WTC11 (cell line): ENCODE measurements around the gene GATAD2A. TPM values are rescaled to one million over a fixed set of nuclear protein-coding genes. Genes with fewer than 3 reads are reported as not detected.
A peak's percentile ranks its signal among the peaks of the same experiment; 100 is the strongest.

Source experiments
- ATAC-seq: fragments of 200-7000 bp; cut with Tn5 transposase; 2 replicates; pipeline ENCODE4 v1.10.0; 2021; ENCODE audit warnings: mild to moderate bottlenecking, moderate library complexity
- CTCF ChIA-PET: fragments of 300-600 bp; sonication (Branson Sonifier 250); formaldehyde crosslinking; loops from one replicate; lab custom pipeline; 2021; ENCODE audit warnings: antibody characterized with exemption; lab: Charles Lee
- POLR2A ChIA-PET: fragments of 350-600 bp; sonication (Branson Sonifier 250); formaldehyde crosslinking; loops from one replicate; lab custom pipeline; 2021; ENCODE audit warnings: antibody characterized with exemption; lab: Charles Lee
- DNase-seq: peaks from one replicate; pipeline ENCODE4 v3.0.0; 2021; ENCODE audit warnings: low spot score
- H3K27ac Mint-ChIP-seq: 2 replicates; pipeline ENCODE4 v1.8.0; 2021; ENCODE audit warnings: mixed read lengths
- H3K27me3 Mint-ChIP-seq: 2 replicates; pipeline ENCODE4 v1.8.0; 2021; ENCODE audit warnings: low read depth, mild to moderate bottlenecking, moderate library complexity, mixed read lengths
- H3K36me3 Mint-ChIP-seq: 2 replicates; pipeline ENCODE4 v1.8.0; 2021; ENCODE audit warnings: mixed read lengths
- H3K4me1 Mint-ChIP-seq: 2 replicates; pipeline ENCODE4 v1.8.0; 2022; ENCODE audit warnings: mixed read lengths
- H3K4me3 Mint-ChIP-seq: 2 replicates; pipeline ENCODE4 v1.8.0; 2021; ENCODE audit warnings: mild to moderate bottlenecking, moderate library complexity, mixed read lengths
- H3K9me3 Mint-ChIP-seq: 2 replicates; pipeline ENCODE4 v1.8.0; 2021; ENCODE audit warnings: mixed read lengths
- FOXJ3 ChIP-seq: sonication (generic); formaldehyde crosslinking; IDR thresholded peaks from 2 replicates; pipeline ENCODE4 v1.9.0; 2021; ENCODE audit warnings: missing genetic modification reagents, mild to moderate bottlenecking, borderline replicate concordance
- HMGA2 ChIP-seq: fragments of 250-450 bp; sonication (Bioruptor Pico); IDR thresholded peaks from 2 replicates; pipeline ENCODE4 v1.4.0; 2021; ENCODE audit warnings: mild to moderate bottlenecking, moderate library complexity
- MLX ChIP-seq: sonication (generic); formaldehyde crosslinking; IDR thresholded peaks from 2 replicates; pipeline ENCODE4 v1.8.1; 2023; ENCODE audit warnings: mild to moderate bottlenecking, missing genetic modification reagents, moderate library complexity
- MXD4 ChIP-seq: fragments of 250-450 bp; sonication (Bioruptor Pico); IDR thresholded peaks from 2 replicates; pipeline ENCODE4 v1.8.0; 2021; ENCODE audit warnings: mild to moderate bottlenecking, moderate library complexity, borderline replicate concordance
- MYBL2 ChIP-seq: sonication (generic); formaldehyde crosslinking; IDR thresholded peaks from 2 replicates; pipeline ENCODE4 v1.8.1; 2023; ENCODE audit warnings: mild to moderate bottlenecking, moderate library complexity, missing genetic modification reagents
- NR3C1 ChIP-seq: sonication (generic); formaldehyde crosslinking; conservative IDR thresholded peaks from 2 replicates; pipeline ENCODE4 v1.8.1; 2023; ENCODE audit warnings: low read depth, mild to moderate bottlenecking, missing genetic modification reagents
- OVOL2 ChIP-seq: fragments of 250-450 bp; sonication (Bioruptor Pico); IDR thresholded peaks from 2 replicates; pipeline ENCODE4 v1.9.0; 2021; ENCODE audit warnings: mild to moderate bottlenecking, borderline replicate concordance
- PRDM15 ChIP-seq: sonication (generic); formaldehyde crosslinking; IDR thresholded peaks from 2 replicates; pipeline ENCODE4 v1.8.0; 2022; ENCODE audit warnings: missing genetic modification reagents
- PRRX2 ChIP-seq: fragments of 250-450 bp; sonication (Bioruptor Pico); IDR thresholded peaks from 2 replicates; pipeline ENCODE4 v1.8.0; 2021; ENCODE audit warnings: mild to moderate bottlenecking
- SOX15 ChIP-seq: fragments of 250-450 bp; sonication (Bioruptor Pico); IDR thresholded peaks from 2 replicates; pipeline ENCODE4 v1.9.0; 2021; ENCODE audit warnings: mild to moderate bottlenecking
- STAT6 ChIP-seq: sonication (generic); formaldehyde crosslinking; conservative IDR thresholded peaks from 2 replicates; pipeline ENCODE4 v1.8.1; 2023; ENCODE audit warnings: mild to moderate bottlenecking, low read depth, missing genetic modification reagents, moderate library complexity
- TEAD1 ChIP-seq: sonication (generic); formaldehyde crosslinking; IDR thresholded peaks from 2 replicates; pipeline ENCODE4 v1.8.0; 2022; ENCODE audit warnings: mild to moderate bottlenecking, missing genetic modification reagents
- TEAD4 ChIP-seq: sonication (generic); formaldehyde crosslinking; IDR thresholded peaks from 2 replicates; pipeline ENCODE4 v1.8.0; 2022; ENCODE audit warnings: mild to moderate bottlenecking, missing genetic modification reagents
- TP53 ChIP-seq: sonication (generic); formaldehyde crosslinking; IDR thresholded peaks from 2 replicates; pipeline ENCODE4 v1.8.1; 2023; ENCODE audit warnings: mild to moderate bottlenecking, missing genetic modification reagents
- ZMAT4 ChIP-seq: fragments of 250-450 bp; sonication (Bioruptor Pico); IDR thresholded peaks from 2 replicates; pipeline ENCODE4 v1.9.0; 2021; ENCODE audit warnings: mild to moderate bottlenecking
- ZNF121 ChIP-seq: sonication (generic); formaldehyde crosslinking; IDR thresholded peaks from 2 replicates; pipeline ENCODE4 v1.8.0; 2023; ENCODE audit warnings: missing genetic modification reagents
- ZNF317 ChIP-seq: sonication (generic); formaldehyde crosslinking; IDR thresholded peaks from 2 replicates; pipeline ENCODE4 v1.8.1; 2023; ENCODE audit warnings: low read depth, mild to moderate bottlenecking, moderate library complexity, missing genetic modification reagents, borderline replicate concordance
- ZNF396 ChIP-seq: fragments of 250-450 bp; sonication (Bioruptor Pico); IDR thresholded peaks from 2 replicates; pipeline ENCODE4 v1.8.0; 2021; ENCODE audit warnings: mild to moderate bottlenecking, moderate library complexity, borderline replicate concordance
- total RNA-seq: library from RNA; stranded (reverse); gene quantifications from 3 replicates; pipeline ENCODE4 v1.2.3, GENCODE V29; 2021
- TF ChIP-seq, protein P1 (sequence below): fragments of 250-450 bp; sonication (Bioruptor Pico); IDR thresholded peaks from 2 replicates; pipeline ENCODE4 v1.9.0; 2021; ENCODE audit warnings: mild to moderate bottlenecking
- TF ChIP-seq, protein P2 (sequence below): sonication (generic); formaldehyde crosslinking; IDR thresholded peaks from 2 replicates; pipeline ENCODE4 v1.8.1; 2022; ENCODE audit warnings: low read depth, missing genetic modification reagents, borderline replicate concordance
- TF ChIP-seq, protein P3 (sequence below): sonication (generic); formaldehyde crosslinking; IDR thresholded peaks from 2 replicates; pipeline ENCODE4 v1.8.1; 2023; ENCODE audit warnings: mild to moderate bottlenecking, missing genetic modification reagents, moderate library complexity

GATAD2A gene
- total RNA-seq, 1 experiment from 2014 or later: 209 TPM

GRCh38 chr19:19381007-19381926, 24.2 kb upstream of the GATAD2A start:
- TF ChIP-seq ZNF121: peak; percentile 94
- TF ChIP-seq TEAD1 (CRISPR knock-in tag): no peak
- TF ChIP-seq, protein P1, sequence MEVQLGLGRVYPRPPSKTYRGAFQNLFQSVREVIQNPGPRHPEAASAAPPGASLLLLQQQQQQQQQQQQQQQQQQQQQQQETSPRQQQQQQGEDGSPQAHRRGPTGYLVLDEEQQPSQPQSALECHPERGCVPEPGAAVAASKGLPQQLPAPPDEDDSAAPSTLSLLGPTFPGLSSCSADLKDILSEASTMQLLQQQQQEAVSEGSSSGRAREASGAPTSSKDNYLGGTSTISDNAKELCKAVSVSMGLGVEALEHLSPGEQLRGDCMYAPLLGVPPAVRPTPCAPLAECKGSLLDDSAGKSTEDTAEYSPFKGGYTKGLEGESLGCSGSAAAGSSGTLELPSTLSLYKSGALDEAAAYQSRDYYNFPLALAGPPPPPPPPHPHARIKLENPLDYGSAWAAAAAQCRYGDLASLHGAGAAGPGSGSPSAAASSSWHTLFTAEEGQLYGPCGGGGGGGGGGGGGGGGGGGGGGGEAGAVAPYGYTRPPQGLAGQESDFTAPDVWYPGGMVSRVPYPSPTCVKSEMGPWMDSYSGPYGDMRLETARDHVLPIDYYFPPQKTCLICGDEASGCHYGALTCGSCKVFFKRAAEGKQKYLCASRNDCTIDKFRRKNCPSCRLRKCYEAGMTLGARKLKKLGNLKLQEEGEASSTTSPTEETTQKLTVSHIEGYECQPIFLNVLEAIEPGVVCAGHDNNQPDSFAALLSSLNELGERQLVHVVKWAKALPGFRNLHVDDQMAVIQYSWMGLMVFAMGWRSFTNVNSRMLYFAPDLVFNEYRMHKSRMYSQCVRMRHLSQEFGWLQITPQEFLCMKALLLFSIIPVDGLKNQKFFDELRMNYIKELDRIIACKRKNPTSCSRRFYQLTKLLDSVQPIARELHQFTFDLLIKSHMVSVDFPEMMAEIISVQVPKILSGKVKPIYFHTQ (CRISPR knock-in tag): no peak
- H3K27ac Mint-ChIP-seq: no peak overlapping the region
- H3K27me3 Mint-ChIP-seq: peaks cover 9% of the 10 kb centered on the region
- 0 out of 2 replicates have a peak, but pooled peaks cover 3% of the 10 kb centered on the region for H3K36me3 Mint-ChIP-seq
- H3K4me1 Mint-ChIP-seq: peaks cover 16% of the 10 kb centered on the region
- H3K9me3 Mint-ChIP-seq: no peaks in the 10 kb centered on the region
- H3K4me3 Mint-ChIP-seq: no peak overlapping the region
- ATAC-seq (no peak), DNase-seq (no peak)
- POLR2A ChIA-PET: no interaction called here
- CTCF ChIA-PET: interaction anchor here (0.9 to 1.3 kb wide), 2 partner anchors 12 to 17 kb away, joined by 3 to 4 read pairs; no protein-coding TSS in a partner anchor

DNA sequence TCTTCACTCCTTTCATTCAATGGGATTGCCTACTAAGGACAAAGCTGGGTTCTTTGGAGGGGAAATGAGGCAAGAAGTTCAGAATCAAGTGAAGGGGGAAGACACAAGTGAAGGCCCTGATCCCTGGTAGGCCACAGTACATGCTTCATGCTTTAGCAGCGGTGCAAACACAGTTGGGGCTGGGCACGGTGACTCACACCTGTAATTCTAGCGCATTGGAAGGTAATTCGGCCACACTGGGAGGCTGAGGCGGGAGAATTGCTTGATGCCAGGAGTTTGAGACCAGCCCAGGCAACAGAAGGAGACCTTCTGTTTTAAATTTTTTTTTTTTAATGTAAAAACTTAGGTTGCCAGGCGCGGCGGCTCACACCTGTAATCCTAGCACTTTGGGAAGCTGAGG, 23.4 kb upstream of the GATAD2A start:
- no peak for DNase-seq
- Mint-ChIP-seq H3K4me3 (no peak overlapping the region), H3K27ac (no peak overlapping the region), H3K27me3 (peaks cover 9% of the 10 kb centered on the region), H3K36me3 (0 out of 2 replicates have a peak, but pooled peaks cover 3% of the 10 kb centered on the region), H3K4me1 (peaks cover 22% of the 10 kb centered on the region), H3K9me3 (no peaks in the 10 kb centered on the region)
- POLR2A ChIA-PET: no interaction called here
- no peak for ATAC-seq
- CTCF ChIA-PET: interaction anchor here (0.8 kb wide), 1 partner anchor 172 kb away, joined by 3 read pairs; no protein-coding TSS in a partner anchor
- TF ChIP-seq OVOL2 (CRISPR knock-in tag) (no peak), ZNF396 (CRISPR knock-in tag) (no peak), TEAD4 (CRISPR knock-in tag) (no peak), MYBL2 (no peak), ZNF317 (CRISPR knock-in tag) (no peak), SOX15 (CRISPR knock-in tag) (no peak), HMGA2 (CRISPR knock-in tag) (no peak), MLX (no peak), PRDM15 (no peak), FOXJ3 (CRISPR knock-in tag) (no peak), MXD4 (CRISPR knock-in tag) (no peak), NR3C1 (CRISPR knock-in tag) (no peak), STAT6 (CRISPR knock-in tag) (no peak), PRRX2 (CRISPR knock-in tag) (no peak), ZMAT4 (CRISPR knock-in tag) (no peak), TP53 (CRISPR knock-in tag) (no peak)
- TF ChIP-seq, protein P2, sequence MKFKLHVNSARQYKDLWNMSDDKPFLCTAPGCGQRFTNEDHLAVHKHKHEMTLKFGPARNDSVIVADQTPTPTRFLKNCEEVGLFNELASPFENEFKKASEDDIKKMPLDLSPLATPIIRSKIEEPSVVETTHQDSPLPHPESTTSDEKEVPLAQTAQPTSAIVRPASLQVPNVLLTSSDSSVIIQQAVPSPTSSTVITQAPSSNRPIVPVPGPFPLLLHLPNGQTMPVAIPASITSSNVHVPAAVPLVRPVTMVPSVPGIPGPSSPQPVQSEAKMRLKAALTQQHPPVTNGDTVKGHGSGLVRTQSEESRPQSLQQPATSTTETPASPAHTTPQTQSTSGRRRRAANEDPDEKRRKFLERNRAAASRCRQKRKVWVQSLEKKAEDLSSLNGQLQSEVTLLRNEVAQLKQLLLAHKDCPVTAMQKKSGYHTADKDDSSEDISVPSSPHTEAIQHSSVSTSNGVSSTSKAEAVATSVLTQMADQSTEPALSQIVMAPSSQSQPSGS: no peak
- TF ChIP-seq, protein P3, sequence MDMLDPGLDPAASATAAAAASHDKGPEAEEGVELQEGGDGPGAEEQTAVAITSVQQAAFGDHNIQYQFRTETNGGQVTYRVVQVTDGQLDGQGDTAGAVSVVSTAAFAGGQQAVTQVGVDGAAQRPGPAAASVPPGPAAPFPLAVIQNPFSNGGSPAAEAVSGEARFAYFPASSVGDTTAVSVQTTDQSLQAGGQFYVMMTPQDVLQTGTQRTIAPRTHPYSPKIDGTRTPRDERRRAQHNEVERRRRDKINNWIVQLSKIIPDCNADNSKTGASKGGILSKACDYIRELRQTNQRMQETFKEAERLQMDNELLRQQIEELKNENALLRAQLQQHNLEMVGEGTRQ (CRISPR knock-in tag): no peak
